Measurements from ENCODE around the gene PIK3R4. TPM values are rescaled to one million over a fixed set of nuclear protein-coding genes. Genes with fewer than 3 reads are reported as not detected.

Gene PIK3R4
- total RNA-seq, 4 donors from 2014 or later, result 8.2 to 33.0 (median 29.3) TPM

DNA sequence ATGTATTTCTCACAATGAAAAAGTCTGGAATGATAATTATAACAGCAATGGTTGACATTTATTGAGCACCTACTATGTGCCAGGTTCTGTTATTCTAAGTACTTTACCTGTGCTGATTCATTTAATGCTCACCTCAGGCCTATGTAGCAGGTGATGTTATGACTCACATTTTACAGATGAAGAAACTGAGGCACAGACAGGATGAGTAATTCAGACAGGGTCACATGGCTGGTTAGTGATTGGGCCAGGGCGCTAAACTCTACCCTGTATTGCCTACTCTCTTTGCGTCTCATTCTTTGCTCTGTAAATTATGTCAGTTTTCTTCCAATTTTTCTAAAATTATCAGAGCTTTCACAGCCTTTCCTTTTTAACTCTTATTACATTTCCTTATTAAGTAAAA lies 98.3 kb downstream of the PIK3R4 start:
- in situ Hi-C loops (cut with MboI; ENCODE audit: low pct_ligation_motif_present in 1 of 4, low pct_unique_long_range_greater_than_20kb in 1 of 4, low sequenced_read_pairs in 3 of 4), result no loop called here
- Histone ChIP-seq H3K36me3 (no peaks in the 10 kb centered on the region), H3K27ac (no peak overlapping the region), H3K4me3 (no peak overlapping the region), H3K9me3 (no peaks in the 10 kb centered on the region), H3K27me3 (no peaks in the 10 kb centered on the region), H3K4me1 (no peaks in the 10 kb centered on the region)
- TF ChIP-seq POLR2A (IDR thresholded peaks at IDR 0.05) (no peak), POLR2AphosphoS5 (IDR thresholded peaks at IDR 0.05) (no peak), EP300 (IDR thresholded peaks at IDR 0.05; ENCODE audit: low read depth) (no peak)
- TF ChIP-seq, protein P1, sequence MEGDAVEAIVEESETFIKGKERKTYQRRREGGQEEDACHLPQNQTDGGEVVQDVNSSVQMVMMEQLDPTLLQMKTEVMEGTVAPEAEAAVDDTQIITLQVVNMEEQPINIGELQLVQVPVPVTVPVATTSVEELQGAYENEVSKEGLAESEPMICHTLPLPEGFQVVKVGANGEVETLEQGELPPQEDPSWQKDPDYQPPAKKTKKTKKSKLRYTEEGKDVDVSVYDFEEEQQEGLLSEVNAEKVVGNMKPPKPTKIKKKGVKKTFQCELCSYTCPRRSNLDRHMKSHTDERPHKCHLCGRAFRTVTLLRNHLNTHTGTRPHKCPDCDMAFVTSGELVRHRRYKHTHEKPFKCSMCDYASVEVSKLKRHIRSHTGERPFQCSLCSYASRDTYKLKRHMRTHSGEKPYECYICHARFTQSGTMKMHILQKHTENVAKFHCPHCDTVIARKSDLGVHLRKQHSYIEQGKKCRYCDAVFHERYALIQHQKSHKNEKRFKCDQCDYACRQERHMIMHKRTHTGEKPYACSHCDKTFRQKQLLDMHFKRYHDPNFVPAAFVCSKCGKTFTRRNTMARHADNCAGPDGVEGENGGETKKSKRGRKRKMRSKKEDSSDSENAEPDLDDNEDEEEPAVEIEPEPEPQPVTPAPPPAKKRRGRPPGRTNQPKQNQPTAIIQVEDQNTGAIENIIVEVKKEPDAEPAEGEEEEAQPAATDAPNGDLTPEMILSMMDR (IDR thresholded peaks at IDR 0.05), result no peak
- intact Hi-C loops (cut with DNase I; ENCODE audit: low total_unique reads), result no loop called here
- 93% methylated on average over 2 of the region's 2 CpGs; no CpG with 5 or more reads in 1 of the 2 donors for WGBS, 2 donors (ENCODE audit: low coverage in 1 of 2)
- DNase-seq, result no peak

DNA sequence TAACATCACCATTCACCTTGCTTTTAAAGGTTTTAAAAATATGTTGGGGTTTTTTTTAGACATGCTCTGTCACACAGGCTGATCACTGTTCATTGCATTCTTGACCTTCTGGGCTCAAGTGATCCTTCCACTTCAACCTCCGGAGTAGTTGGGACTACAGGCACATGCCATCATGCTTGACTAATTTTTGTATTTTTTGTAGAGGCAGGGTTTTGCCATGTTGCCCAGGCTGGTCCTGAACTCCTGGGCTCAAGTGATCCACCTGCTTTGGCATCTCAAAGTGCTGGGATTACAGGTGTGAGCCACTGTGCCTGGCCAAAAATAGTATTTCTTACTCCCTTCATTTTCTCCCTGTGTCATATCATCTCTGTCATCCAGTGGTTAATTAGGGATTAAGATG lies 101.4 kb downstream of the PIK3R4 start:
- in situ Hi-C loops (cut with MboI; ENCODE audit: low pct_ligation_motif_present in 1 of 4, low pct_unique_long_range_greater_than_20kb in 1 of 4, low sequenced_read_pairs in 3 of 4), result no loop called here
- 38 to 57% methylated on average over 1 of the region's 1 CpG for WGBS, 2 donors (ENCODE audit: low coverage in 1 of 2)
- Histone ChIP-seq H3K27ac (no peak overlapping the region), H3K27me3 (no peaks in the 10 kb centered on the region), H3K4me1 (no peaks in the 10 kb centered on the region), H3K4me3 (no peak overlapping the region), H3K36me3 (no peaks in the 10 kb centered on the region), H3K9me3 (no peaks in the 10 kb centered on the region)
- no peak for DNase-seq
- no peak for TF ChIP-seq EP300 (IDR thresholded peaks at IDR 0.05; ENCODE audit: low read depth)
- no peak for TF ChIP-seq POLR2A (IDR thresholded peaks at IDR 0.05)
- TF ChIP-seq, protein P1 (IDR thresholded peaks at IDR 0.05), result no peak
- no peak for TF ChIP-seq POLR2AphosphoS5 (IDR thresholded peaks at IDR 0.05)
- intact Hi-C loops (cut with DNase I; ENCODE audit: low total_unique reads), result no loop called here

- no peak for TF ChIP-seq EP300 (IDR thresholded peaks at IDR 0.05; ENCODE audit: low read depth)
- TF ChIP-seq, protein P1 (IDR thresholded peaks at IDR 0.05), result no peak
- TF ChIP-seq POLR2AphosphoS5 (IDR thresholded peaks at IDR 0.05), result no peak
- no peak for TF ChIP-seq POLR2A (IDR thresholded peaks at IDR 0.05)
Measured at GRCh38 chr3:130644628-130645253, 101.9 kb downstream of the PIK3R4 start.

GRCh38 chr3:130640027-130640426 lies 106.6 kb downstream of the PIK3R4 start:
- DNase-seq, result no peak

More at GRCh38 chr3:130644628-130645253, 101.9 kb downstream of the PIK3R4 start:
- no peaks in the 10 kb centered on the region for H3K36me3 ChIP-seq
- H3K4me1 ChIP-seq, result no peaks in the 10 kb centered on the region
- no peak overlapping the region for H3K27ac ChIP-seq
- intact Hi-C loops (cut with DNase I; ENCODE audit: low total_unique reads) (no loop called here), in situ Hi-C loops (cut with MboI; ENCODE audit: low pct_ligation_motif_present in 1 of 4, low pct_unique_long_range_greater_than_20kb in 1 of 4, low sequenced_read_pairs in 3 of 4) (no loop called here)
- H3K4me3 ChIP-seq, result no peak overlapping the region
- no peak for DNase-seq
- WGBS, 2 donors (ENCODE audit: low coverage in 1 of 2), result 69 to 82% methylated on average over 3 to 4 of the region's 4 CpGs
- H3K9me3 ChIP-seq, result no peaks in the 10 kb centered on the region
- no peaks in the 10 kb centered on the region for H3K27me3 ChIP-seq

More at GRCh38 chr3:130640027-130640426, 106.6 kb downstream of the PIK3R4 start:
- H3K9me3 ChIP-seq, result no peaks in the 10 kb centered on the region
- no peaks in the 10 kb centered on the region for H3K36me3 ChIP-seq
- no peak overlapping the region for H3K27ac ChIP-seq
- H3K4me1 ChIP-seq, result no peaks in the 10 kb centered on the region
- no peaks in the 10 kb centered on the region for H3K27me3 ChIP-seq
- H3K4me3 ChIP-seq, result no peak overlapping the region
- in situ Hi-C loops (cut with MboI; ENCODE audit: low pct_ligation_motif_present in 1 of 4, low pct_unique_long_range_greater_than_20kb in 1 of 4, low sequenced_read_pairs in 3 of 4), result no loop called here
- WGBS, 2 donors (ENCODE audit: low coverage in 1 of 2), result 86 to 89% methylated on average over 1 to 2 of the region's 2 CpGs
- TF ChIP-seq EP300 (IDR thresholded peaks at IDR 0.05; ENCODE audit: low read depth) (no peak), POLR2A (IDR thresholded peaks at IDR 0.05) (no peak), POLR2AphosphoS5 (IDR thresholded peaks at IDR 0.05) (no peak)
- TF ChIP-seq, protein P1 (IDR thresholded peaks at IDR 0.05), result no peak
- intact Hi-C loops (cut with DNase I; ENCODE audit: low total_unique reads), result no loop called here
